Calu3 (cell line): ENCODE data around the gene GNAI2. TPM values are rescaled to one million over a fixed set of nuclear protein-coding genes. Genes with fewer than 3 reads are reported as not detected.

Source experiments
- BruUV-seq: library from RNA; stranded (reverse); fragments of 400-500 nt; replicated peaks from 2 replicates; lab custom pipeline; 2021; lab: Mats Ljungman, UMichigan
- CTCF ChIA-PET: fragments of 300-600 bp; sonication (Branson Sonifier 250); formaldehyde crosslinking; loops from one replicate; lab custom pipeline; 2022; ENCODE audit warnings: antibody characterized with exemption; lab: Charles Lee
- DNase-seq: peaks from one replicate; pipeline ENCODE4 v3.0.0; 2022
- H3K27ac Mint-ChIP-seq: one replicate; pipeline ENCODE4 v1.8.0; 2022; ENCODE audit warnings: mixed read lengths; ENCODE audit not compliant: unreplicated experiment
- H3K27me3 Mint-ChIP-seq: one replicate; pipeline ENCODE4 v1.8.0; 2022; ENCODE audit warnings: mixed read lengths; ENCODE audit not compliant: unreplicated experiment
- H3K36me3 Mint-ChIP-seq: one replicate; pipeline ENCODE4 v1.8.0; 2022; ENCODE audit warnings: mild to moderate bottlenecking, moderate library complexity, mixed read lengths; ENCODE audit not compliant: insufficient read depth, unreplicated experiment
- H3K4me1 Mint-ChIP-seq: one replicate; pipeline ENCODE4 v1.8.0; 2022; ENCODE audit warnings: mild to moderate bottlenecking, low read depth, mixed read lengths; ENCODE audit not compliant: unreplicated experiment
- H3K4me3 Mint-ChIP-seq: one replicate; pipeline ENCODE4 v1.8.0; 2022; ENCODE audit warnings: mild to moderate bottlenecking, low read depth, moderate library complexity, mixed read lengths; ENCODE audit not compliant: unreplicated experiment
- H3K9me3 Mint-ChIP-seq: one replicate; pipeline ENCODE4 v1.8.0; 2022; ENCODE audit warnings: low read depth, mixed read lengths; ENCODE audit not compliant: unreplicated experiment
- CTCF ChIP-seq: fragments of 200-600 bp; IDR thresholded peaks from one replicate; pipeline ENCODE4 v1.8.0; 2022; ENCODE audit warnings: antibody characterized with exemption; ENCODE audit not compliant: unreplicated experiment
- intact Hi-C: fragments of 100-400 bp; cut with micrococcal nuclease; formaldehyde crosslinking; loops from one replicate; pipeline ENCODE4 v1.10.0; 2022; ENCODE audit not compliant: unreplicated experiment
- total RNA-seq: library from RNA; stranded (reverse); gene quantifications from 2 replicates; pipeline ENCODE4 v1.2.3, GENCODE V29; 2022

GNAI2 gene
- total RNA-seq, 1 experiment from 2014 or later: 102 TPM

GRCh38 chr3:50193746-50194127, 42.3 kb upstream of the GNAI2 start:
- Mint-ChIP-seq H3K9me3 (no peaks in the 10 kb centered on the region), H3K27me3 (peaks cover 15% of the 10 kb centered on the region), H3K4me1 (no peaks in the 10 kb centered on the region), H3K27ac (no peak overlapping the region), H3K4me3 (no peak overlapping the region), H3K36me3 (no peaks in the 10 kb centered on the region)
- BruUV-seq: no TSS peak
- CTCF ChIA-PET: interaction anchor here (0.8 kb wide), 1 partner anchor 32 kb away, joined by 3 read pairs; no protein-coding TSS in a partner anchor
- intact Hi-C loops: no loop called here
- no peak for TF ChIP-seq CTCF
- DNase-seq: no peak

DNA sequence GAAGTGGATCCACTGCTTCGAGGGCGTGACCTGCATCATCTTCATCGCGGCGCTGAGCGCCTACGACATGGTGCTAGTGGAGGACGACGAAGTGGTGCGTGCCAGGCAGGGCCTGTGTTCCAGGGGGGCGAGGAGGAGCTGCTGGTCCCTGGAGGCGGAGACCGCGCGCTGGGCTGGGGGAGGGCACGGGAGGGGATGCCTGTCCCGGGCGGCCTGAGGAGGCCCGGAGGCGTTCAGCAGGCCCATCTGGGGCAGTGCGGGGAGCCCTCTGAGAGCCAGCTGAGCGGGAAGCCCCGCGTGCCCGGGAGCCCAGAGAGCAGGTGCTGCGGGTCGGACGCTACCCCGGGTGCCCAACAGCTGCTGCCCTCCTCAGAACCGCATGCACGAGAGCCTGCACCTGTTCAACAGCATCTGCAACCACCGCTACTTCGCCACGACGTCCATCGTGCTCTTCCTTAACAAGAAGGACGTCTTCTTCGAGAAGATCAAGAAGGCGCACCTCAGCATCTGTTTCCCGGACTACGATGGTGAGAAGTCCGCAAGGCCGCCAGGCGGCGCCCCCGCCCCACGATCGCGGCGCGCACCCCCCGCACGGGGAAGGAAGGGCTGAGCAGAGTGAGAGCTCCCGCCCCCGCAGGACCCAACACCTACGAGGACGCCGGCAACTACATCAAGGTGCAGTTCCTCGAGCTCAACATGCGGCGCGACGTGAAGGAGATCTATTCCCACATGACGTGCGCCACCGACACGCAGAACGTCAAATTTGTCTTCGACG, 41.7 kb upstream of the GNAI2 start:
- no peaks in the 10 kb centered on the region for H3K4me1 Mint-ChIP-seq
- CTCF ChIA-PET: interaction anchor here (2.4 kb wide), 1 partner anchor 32 kb away, joined by 12 read pairs; no protein-coding TSS in a partner anchor
- no TSS peak for BruUV-seq
- H3K27me3 Mint-ChIP-seq: peaks cover 15% of the 10 kb centered on the region
- H3K36me3 Mint-ChIP-seq: no peaks in the 10 kb centered on the region
- no peak overlapping the region for H3K4me3 Mint-ChIP-seq
- intact Hi-C loops: no loop called here
- no peaks in the 10 kb centered on the region for H3K9me3 Mint-ChIP-seq
- H3K27ac Mint-ChIP-seq: no peak overlapping the region
- DNase-seq: peak; percentile 50
- peak; percentile 56 for TF ChIP-seq CTCF

- Mint-ChIP-seq H3K4me3 (no peak overlapping the region), H3K36me3 (no peaks in the 10 kb centered on the region), H3K4me1 (no peaks in the 10 kb centered on the region), H3K27me3 (peaks cover 15% of the 10 kb centered on the region), H3K9me3 (no peaks in the 10 kb centered on the region), H3K27ac (no peak overlapping the region)
- intact Hi-C loops: no loop called here
- TF ChIP-seq CTCF: no peak
- CTCF ChIA-PET: interaction anchor here (2.4 kb wide), 1 partner anchor 31 kb away, joined by 12 read pairs; no protein-coding TSS in a partner anchor
- DNase-seq: no peak
- no TSS peak for BruUV-seq
Measured at GRCh38 chr3:50194903-50195500, 41.0 kb upstream of the GNAI2 start.

- Mint-ChIP-seq H3K36me3 (no peaks in the 10 kb centered on the region), H3K9me3 (no peaks in the 10 kb centered on the region), H3K4me3 (no peak overlapping the region), H3K4me1 (no peaks in the 10 kb centered on the region), H3K27me3 (peaks cover 18% of the 10 kb centered on the region), H3K27ac (no peak overlapping the region)
- intact Hi-C loops: no loop called here
- TF ChIP-seq CTCF: no peak
- DNase-seq: no peak
- BruUV-seq: no TSS peak
- CTCF ChIA-PET: interaction anchor here (2.4 kb wide), 1 partner anchor 31 kb away, joined by 12 read pairs; no protein-coding TSS in a partner anchor
Measured at GRCh38 chr3:50195501-50196252, 40.3 kb upstream of the GNAI2 start.
